CD14-positive monocyte (primary cell): ENCODE measurements around the gene ERF. TPM values are rescaled to one million over a fixed set of nuclear protein-coding genes. Genes with fewer than 3 reads are reported as not detected.

Source experiments
- DNase-seq, 3 donors: peaks; one replicate each; pipeline ENCODE4 v3.0.0-alpha.2; 2011 to 2022
- H2AFZ ChIP-seq: 2 replicates; pipeline ENCODE4 v1.6.0; 2012; ENCODE audit warnings: mild to moderate bottlenecking, low read depth, low read length, inconsistent platforms; ENCODE audit not compliant: insufficient read depth, poor library complexity, severe bottlenecking
- H3K27ac ChIP-seq, 2 donors: 1 replicate in 1 of 2; 2 replicates in 1 of 2; pipeline ENCODE4 v1.5.1; 2012 to 2013; ENCODE audit warnings: low read length in 2 of 2, control low read depth in 1 of 2, inconsistent platforms in 1 of 2, low read depth in 1 of 2, mild to moderate bottlenecking in 1 of 2
- H3K27me3 ChIP-seq, 2 donors: one replicate each; pipeline versions ENCODE4 v1.6.0 to v1.6.1; 2011 to 2013; ENCODE audit warnings: low read length in 2 of 2; ENCODE audit not compliant: control insufficient read depth in 2 of 2, insufficient read depth in 2 of 2
- H3K36me3 ChIP-seq, 2 donors: replicated peaks in 1 of 2; 1 replicate in 1 of 2; 2 replicates in 1 of 2; pipeline versions ENCODE4 v1.5.1 to v1.6.1; 2012 to 2013; ENCODE audit warnings: low read length in 2 of 2, control low read depth in 1 of 2, inconsistent platforms in 1 of 2, mild to moderate bottlenecking in 1 of 2; ENCODE audit not compliant: insufficient read depth in 2 of 2, control insufficient read depth in 1 of 2
- H3K4me1 ChIP-seq, 2 donors: 1 replicate in 1 of 2; 2 replicates in 1 of 2; pipeline versions ENCODE4 v1.5.1 to v1.6.1; 2012 to 2013; ENCODE audit warnings: low read length in 2 of 2, control low read depth in 1 of 2, inconsistent platforms in 1 of 2, mild to moderate bottlenecking in 1 of 2, moderate library complexity in 1 of 2; ENCODE audit not compliant: insufficient read depth in 2 of 2, control insufficient read depth in 1 of 2
- H3K4me2 ChIP-seq: replicated peaks from 2 replicates; pipeline ENCODE3; 2012; ENCODE audit warnings: low read length, moderate library complexity, mild to moderate bottlenecking; ENCODE audit not compliant: poor library complexity, severe bottlenecking; ENCODE audit errors: extremely low read depth
- H3K4me3 ChIP-seq, 3 experiments: fragments of 200-600 bp in 1 of 3; sonication (generic) in 1 of 3; replicated peaks in 1 of 3; 1 replicate in 2 of 3; 2 replicates in 1 of 3; pipeline ENCODE4 v1.5.1; 2011 to 2013; ENCODE audit warnings: low read length in 3 of 3, mild to moderate bottlenecking in 3 of 3, control low read depth in 2 of 3, low read depth in 2 of 3, inconsistent platforms in 1 of 3, moderate library complexity in 1 of 3
- H3K79me2 ChIP-seq: 2 replicates; pipeline ENCODE4 v1.6.0; 2012; ENCODE audit warnings: mild to moderate bottlenecking, control low read depth, inconsistent platforms, low read length, moderate library complexity; ENCODE audit not compliant: insufficient read depth
- H3K9ac ChIP-seq: 2 replicates; pipeline ENCODE4 v1.6.0; 2017; ENCODE audit warnings: low read length, mild to moderate bottlenecking; ENCODE audit not compliant: insufficient read depth, poor library complexity, severe bottlenecking
- H3K9me3 ChIP-seq, 2 donors: replicated peaks in 1 of 2; 1 replicate in 1 of 2; 2 replicates in 1 of 2; pipeline versions ENCODE4 v1.5.1 to v1.6.1; 2012 to 2013; ENCODE audit warnings: low read length in 2 of 2, control low read depth in 1 of 2; ENCODE audit not compliant: control insufficient read depth in 1 of 2, insufficient read depth in 1 of 2
- H4K20me1 ChIP-seq: 2 replicates; pipeline ENCODE4 v1.6.0; 2012; ENCODE audit warnings: mild to moderate bottlenecking, low read length, control low read depth, moderate library complexity; ENCODE audit not compliant: insufficient read depth
- H3K27ac Mint-ChIP-seq, 7 donors: one replicate each; pipeline ENCODE4 v1.8.0; 2020; ENCODE audit warnings: mild to moderate bottlenecking in 7 of 7, mixed read lengths in 7 of 7, moderate library complexity in 6 of 7, inconsistent platforms in 2 of 7
- H3K27me3 Mint-ChIP-seq, 3 donors: one replicate each; pipeline ENCODE4 v1.8.0; 2021 to 2022; ENCODE audit warnings: low read depth in 3 of 3, mild to moderate bottlenecking in 3 of 3, mixed read lengths in 3 of 3, moderate library complexity in 3 of 3, inconsistent platforms in 1 of 3
- H3K36me3 Mint-ChIP-seq, 2 donors: one replicate each; pipeline ENCODE4 v1.8.0; 2020; ENCODE audit warnings: mixed read lengths in 2 of 2, inconsistent platforms in 1 of 2, mild to moderate bottlenecking in 1 of 2
- H3K4me1 Mint-ChIP-seq: one replicate; pipeline ENCODE4 v1.8.0; 2020; ENCODE audit warnings: mild to moderate bottlenecking, mixed read lengths
- H3K4me3 Mint-ChIP-seq, 2 donors: one replicate each; pipeline ENCODE4 v1.8.0; 2020; ENCODE audit warnings: mild to moderate bottlenecking in 2 of 2, mixed read lengths in 2 of 2, moderate library complexity in 1 of 2
- H3K9me3 Mint-ChIP-seq, 7 donors: one replicate each; pipeline ENCODE4 v1.8.0; 2020 to 2022; ENCODE audit warnings: mixed read lengths in 7 of 7, mild to moderate bottlenecking in 6 of 7, moderate library complexity in 6 of 7, inconsistent platforms in 2 of 7
- WGBS: methylation state at CpG from one replicate; pipeline ENCODE4 v1.1.5; 2013; ENCODE audit warnings: missing lambda C conversion rate; ENCODE audit not compliant: insufficient coverage; 5-methylcytosine and 5-hydroxymethylcytosine counted together
- intact Hi-C, 2 donors: fragments of 100-400 bp; cut with micrococcal nuclease; formaldehyde crosslinking; loops; one replicate each; pipeline versions ENCODE4 v1.15.0 to v1.15.1; 2023
- polyA plus RNA-seq, 3 donors: library from polyadenylated mRNA; depleted of rRNA in 1 of 3; unstranded in 2 of 3; stranded (reverse) in 1 of 3; fragments of 300-500 nt in 2 of 3; fragments of >200 nt in 1 of 3; fragmentation: Illumina TruSeq in 2 of 3; gene quantifications; 1 replicate in 2 of 3; 2 replicates in 1 of 3; pipeline ENCODE4 v1.2.3, GENCODE V29; 2012 to 2021
- TF ChIP-seq, protein P1 (sequence below): fragments of 200-600 bp; IDR thresholded peaks from one replicate; pipeline ENCODE4 v1.8.0; 2022; ENCODE audit warnings: antibody characterized with exemption, mild to moderate bottlenecking

Gene ERF
- polyA plus RNA-seq, 3 donors = 2.3 to 42.6 (median 3.4) TPM

DNA sequence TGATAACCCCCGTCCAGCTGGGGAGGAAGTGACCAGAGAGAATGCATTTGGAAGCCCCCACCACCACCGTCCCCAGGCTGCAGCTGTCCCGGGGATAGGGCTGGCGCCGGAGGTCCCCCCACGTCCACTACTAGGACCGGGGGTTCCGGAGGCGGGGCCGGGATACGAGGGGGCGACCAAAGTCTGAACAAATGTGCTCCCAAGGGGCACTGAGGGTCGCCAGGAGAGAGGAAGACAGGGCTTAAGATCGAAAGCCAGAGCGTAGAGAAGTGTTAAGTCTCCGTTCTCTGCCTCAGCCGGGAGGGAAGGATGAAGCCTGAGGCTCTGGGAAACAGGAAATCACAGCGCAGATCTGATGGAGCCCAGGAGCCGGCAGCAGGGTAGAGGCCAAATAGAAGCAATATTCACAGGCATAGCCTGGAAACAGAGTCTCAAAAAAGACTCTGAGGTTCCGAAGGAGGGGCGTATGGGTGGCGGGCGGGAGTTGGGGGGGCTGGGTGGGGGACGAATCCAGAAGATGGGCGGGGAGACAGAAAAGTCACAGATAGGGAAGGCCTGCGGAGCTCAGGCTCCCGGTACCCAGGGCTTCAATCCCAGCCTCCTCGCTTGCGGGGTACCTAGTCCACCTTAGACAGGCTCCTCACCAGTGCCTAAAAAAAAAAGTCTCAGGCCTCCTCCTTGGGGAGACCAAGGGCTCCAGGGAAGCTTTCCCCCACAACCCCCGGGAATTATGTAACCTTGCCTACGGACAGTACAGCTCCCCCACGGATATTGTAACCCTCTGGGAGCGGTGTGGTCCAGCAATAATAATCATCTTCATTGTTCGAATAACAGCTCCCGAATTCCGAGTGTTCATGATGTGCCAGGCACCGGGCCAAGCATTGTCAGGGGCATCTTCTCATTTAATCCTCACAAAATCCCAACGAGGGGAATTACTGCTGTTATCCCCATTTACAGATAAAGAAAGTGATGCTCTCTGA, 1.1 kb upstream of the ERF start:
- whole genome bisulfite sequencing = 20% methylated on average over 22 of the region's 38 CpGs

More for the DNA sequence above, 1.1 kb upstream of the ERF start:
- Histone ChIP-seq H3K79me2 (peaks cover 33% of the 10 kb centered on the region), H3K27me3 (peaks cover 3 to 14% of the 10 kb centered on the region in 2 donors), H3K4me2 (peak overlapping the region; percentile 92), H3K9me3 (no peaks in the 10 kb centered on the region), H3K4me1 (peaks cover 34 to 39% of the 10 kb centered on the region in 2 donors), H3K9ac (peak overlapping the region; percentile 33), H4K20me1 (peaks cover 27% of the 10 kb centered on the region), H3K4me3 (peak overlapping the region; percentile 43 to 99 (median 47)), H3K36me3 (no peaks in the 10 kb centered on the region), H3K27ac (no peak overlapping the region), H2AFZ (peak overlapping the region; percentile 77)
- H3K9me3 Mint-ChIP-seq = peaks cover 0 to 2% (median 0%) of the 10 kb centered on the region in 7 donors
- intact Hi-C loops = loop anchor here (2.0 kb wide), 1 partner anchor 13 kb away; the partner anchor contains the start of gene CIC (in 2 of the 2)
- peaks cover 15 to 33% (median 24%) of the 10 kb centered on the region in 3 donors for H3K27me3 Mint-ChIP-seq
- peaks cover 4% of the 10 kb centered on the region in 2 donors for H3K36me3 Mint-ChIP-seq
- H3K4me1 Mint-ChIP-seq = peaks cover 32% of the 10 kb centered on the region
- peak overlapping the region; percentile 84 to 93 for H3K4me3 Mint-ChIP-seq
- TF ChIP-seq, protein P1, sequence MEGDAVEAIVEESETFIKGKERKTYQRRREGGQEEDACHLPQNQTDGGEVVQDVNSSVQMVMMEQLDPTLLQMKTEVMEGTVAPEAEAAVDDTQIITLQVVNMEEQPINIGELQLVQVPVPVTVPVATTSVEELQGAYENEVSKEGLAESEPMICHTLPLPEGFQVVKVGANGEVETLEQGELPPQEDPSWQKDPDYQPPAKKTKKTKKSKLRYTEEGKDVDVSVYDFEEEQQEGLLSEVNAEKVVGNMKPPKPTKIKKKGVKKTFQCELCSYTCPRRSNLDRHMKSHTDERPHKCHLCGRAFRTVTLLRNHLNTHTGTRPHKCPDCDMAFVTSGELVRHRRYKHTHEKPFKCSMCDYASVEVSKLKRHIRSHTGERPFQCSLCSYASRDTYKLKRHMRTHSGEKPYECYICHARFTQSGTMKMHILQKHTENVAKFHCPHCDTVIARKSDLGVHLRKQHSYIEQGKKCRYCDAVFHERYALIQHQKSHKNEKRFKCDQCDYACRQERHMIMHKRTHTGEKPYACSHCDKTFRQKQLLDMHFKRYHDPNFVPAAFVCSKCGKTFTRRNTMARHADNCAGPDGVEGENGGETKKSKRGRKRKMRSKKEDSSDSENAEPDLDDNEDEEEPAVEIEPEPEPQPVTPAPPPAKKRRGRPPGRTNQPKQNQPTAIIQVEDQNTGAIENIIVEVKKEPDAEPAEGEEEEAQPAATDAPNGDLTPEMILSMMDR = no peak
- H3K27ac Mint-ChIP-seq = peak overlapping the region in 6 of 7 donors; percentile 37 to 83 (median 73)
- peak in 2 of 3 donors; percentile 26 to 39 for DNase-seq
